ENCODE measurements around the gene KCNAB2. TPM values are rescaled to one million over a fixed set of nuclear protein-coding genes. Genes with fewer than 3 reads are reported as not detected.

KCNAB2 gene
- total RNA-seq, 4 donors from 2014 or later, result 5.4 to 26.4 (median 10.1) TPM

- Histone ChIP-seq H3K4me1 (no peaks in the 10 kb centered on the region), H3K9me3 (no peaks in the 10 kb centered on the region), H3K4me3 (no peak overlapping the region), H3K27ac (no peak overlapping the region), H3K36me3 (no peaks in the 10 kb centered on the region), H3K27me3 (no peaks in the 10 kb centered on the region)
- TF ChIP-seq CTCF (IDR thresholded peaks at IDR 0.05) (no peak), POLR2A (IDR thresholded peaks at IDR 0.05) (no peak)
- peak in 2 of 3 donors; percentile 14 to 26 for DNase-seq
Measured at GRCh38 chr1:6003568-6004411, 41.9 kb upstream of the KCNAB2 start.

DNA sequence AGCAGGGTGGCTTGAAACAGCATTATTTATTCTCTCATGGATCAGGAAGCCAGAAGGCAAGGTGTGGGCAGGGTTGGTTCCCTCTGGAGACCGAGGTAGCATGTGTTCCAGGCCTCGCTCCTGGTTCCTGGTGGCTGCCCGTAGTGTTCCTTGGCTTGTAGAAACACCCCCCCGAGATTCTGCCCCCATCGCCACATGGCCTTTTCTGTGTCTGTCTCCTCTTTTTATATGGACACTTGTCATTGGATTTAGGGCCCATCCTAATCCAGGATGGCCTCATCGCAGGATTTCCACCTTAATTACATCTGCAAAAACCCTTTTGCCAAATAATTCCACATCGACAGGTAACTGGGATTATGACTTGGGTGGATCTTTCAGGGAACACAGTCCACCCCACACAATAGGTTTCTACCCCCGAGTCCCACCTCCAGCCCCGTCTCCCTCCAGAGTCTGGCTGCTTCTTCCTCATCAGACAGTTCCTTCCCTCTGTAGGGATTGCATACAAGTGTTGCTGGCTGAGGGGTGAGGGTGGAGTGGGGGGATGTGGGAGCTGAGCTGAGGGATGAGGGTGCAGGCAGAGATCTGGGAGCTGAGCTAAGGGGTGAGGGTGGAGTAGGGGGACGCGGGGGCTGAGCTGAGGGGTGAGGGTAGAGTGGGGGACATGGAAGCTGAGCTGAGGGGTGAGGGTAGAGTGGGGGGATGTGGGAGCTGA lies 41.1 kb upstream of the KCNAB2 start:
- H3K4me1 ChIP-seq, result no peaks in the 10 kb centered on the region
- no peak overlapping the region for H3K27ac ChIP-seq
- no peak overlapping the region for H3K4me3 ChIP-seq
- no peaks in the 10 kb centered on the region for H3K27me3 ChIP-seq
- no peak for TF ChIP-seq POLR2A (IDR thresholded peaks at IDR 0.05)
- TF ChIP-seq CTCF (IDR thresholded peaks at IDR 0.05), result no peak
- peak in 2 of 3 donors; percentile 10 to 21 for DNase-seq
- H3K36me3 ChIP-seq, result no peaks in the 10 kb centered on the region
- H3K9me3 ChIP-seq, result no peaks in the 10 kb centered on the region

GRCh38 chr1:6005276-6005917 lies 40.3 kb upstream of the KCNAB2 start:
- TF ChIP-seq CTCF (IDR thresholded peaks at IDR 0.05) (no peak), POLR2A (IDR thresholded peaks at IDR 0.05) (no peak)
- Histone ChIP-seq H3K4me1 (no peaks in the 10 kb centered on the region), H3K36me3 (no peaks in the 10 kb centered on the region), H3K9me3 (no peaks in the 10 kb centered on the region), H3K27me3 (no peaks in the 10 kb centered on the region), H3K27ac (no peak overlapping the region), H3K4me3 (no peak overlapping the region)
- peak in 2 of 3 donors; percentile 29 to 30 for DNase-seq

GRCh38 chr1:6006882-6007281 lies 38.8 kb upstream of the KCNAB2 start:
- no peak overlapping the region for H3K27ac ChIP-seq
- no peaks in the 10 kb centered on the region for H3K36me3 ChIP-seq
- no peak for TF ChIP-seq CTCF (IDR thresholded peaks at IDR 0.05)
- no peak for TF ChIP-seq POLR2A (IDR thresholded peaks at IDR 0.05)
- peak in 2 of 3 donors; percentile 26 to 32 for DNase-seq
- no peaks in the 10 kb centered on the region for H3K9me3 ChIP-seq
- no peaks in the 10 kb centered on the region for H3K27me3 ChIP-seq
- H3K4me1 ChIP-seq, result no peaks in the 10 kb centered on the region
- no peak overlapping the region for H3K4me3 ChIP-seq

- H3K4me1 ChIP-seq, result no peaks in the 10 kb centered on the region
- no peaks in the 10 kb centered on the region for H3K36me3 ChIP-seq
- H3K4me3 ChIP-seq, result no peak overlapping the region
- H3K27ac ChIP-seq, result no peak overlapping the region
- TF ChIP-seq CTCF (IDR thresholded peaks at IDR 0.05), result no peak
- TF ChIP-seq POLR2A (IDR thresholded peaks at IDR 0.05), result no peak
- H3K9me3 ChIP-seq, result no peaks in the 10 kb centered on the region
- no peaks in the 10 kb centered on the region for H3K27me3 ChIP-seq
- peak in 1 of 3 donors; percentile 21 for DNase-seq
Measured at GRCh38 chr1:6007318-6008083, 38.2 kb upstream of the KCNAB2 start.

All from Peyer's patch (tissue), 4 donors.